GM23248 (cell line): ENCODE results near the gene RPH3AL.

Experiments used
- EZH2 ChIP-seq: fragments of 200-600 bp; sonication (generic); IDR thresholded peaks from 2 replicates; pipeline ENCODE4 v1.6.1; 2018; ENCODE audit warnings: antibody characterized with exemption, mild to moderate bottlenecking; ENCODE audit not compliant: insufficient read depth, poor library complexity, severe bottlenecking
- EZH2phosphoT487 ChIP-seq: fragments of 200-600 bp; sonication (generic); IDR thresholded peaks from 2 replicates; pipeline ENCODE4 v1.6.1; 2018; ENCODE audit warnings: antibody characterized with exemption, moderate library complexity, mild to moderate bottlenecking, low read depth; ENCODE audit not compliant: insufficient read depth

DNA sequence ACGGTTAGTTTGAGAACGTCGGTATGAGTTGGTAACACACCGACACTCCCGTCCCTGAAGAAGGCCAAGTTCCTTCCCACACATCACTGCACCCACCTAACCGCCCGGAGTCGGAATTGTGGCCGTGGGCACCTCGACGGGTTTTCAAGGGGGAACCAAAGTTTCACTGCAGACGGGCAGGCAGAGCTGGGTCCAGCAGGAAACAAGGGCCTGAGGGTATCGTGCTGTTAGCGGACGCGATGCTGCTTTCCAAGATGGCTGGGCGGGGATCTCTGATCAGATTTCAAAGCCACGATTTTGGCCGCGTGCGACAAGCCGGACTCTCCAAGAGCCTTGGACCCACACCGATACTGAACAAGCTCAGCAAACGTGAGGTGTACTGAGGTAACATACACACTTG lies 88.8 kb downstream of the RPH3AL start:
- TF ChIP-seq EZH2 (no peak), EZH2phosphoT487 (no peak)
